H1 (cell line): ENCODE results near the gene MRPL27.

Experiments used
- CREB1 ChIP-seq: IDR thresholded peaks from 2 replicates; pipeline ENCODE4 v1.6.1; 2012; ENCODE audit warnings: inconsistent platforms
- EZH2 ChIP-seq: fragments of 200-600 bp; sonication (generic); IDR thresholded peaks from 2 replicates; pipeline ENCODE4 v1.7.1; 2012; ENCODE audit warnings: low read depth, mild to moderate bottlenecking, moderate library complexity, low read length, inconsistent platforms; ENCODE audit not compliant: severe bottlenecking
- KDM5A ChIP-seq: fragments of 200-600 bp; IDR thresholded peaks from 2 replicates; pipeline ENCODE4 v1.7.1; 2012; ENCODE audit warnings: mild to moderate bottlenecking, low read length, inconsistent platforms, mixed read lengths
- POLR2A ChIP-seq, 2 experiments: IDR thresholded peaks; 1 replicate in 1 of 2; 2 replicates in 1 of 2; pipeline ENCODE4 v1.6.1; 2011; ENCODE audit warnings: low read depth in 2 of 2, low read length in 2 of 2, mild to moderate bottlenecking in 2 of 2; ENCODE audit errors: control extremely low read depth in 1 of 2
- TAF1 ChIP-seq: IDR thresholded peaks from 2 replicates; pipeline ENCODE4 v1.6.1; 2011; ENCODE audit warnings: mild to moderate bottlenecking, low read depth, low read length
- TCF12 ChIP-seq: IDR thresholded peaks from 2 replicates; pipeline ENCODE4 v1.6.1; 2011; ENCODE audit warnings: low read depth, mild to moderate bottlenecking, low read length
- TF ChIP-seq, protein P1 (sequence below), 3 experiments: IDR thresholded peaks; 1 replicate in 2 of 3; 2 replicates in 1 of 3; pipeline versions ENCODE4 v1.5.1 to v1.6.1; 2011; ENCODE audit warnings: low read length in 3 of 3, mild to moderate bottlenecking in 3 of 3, inconsistent platforms in 2 of 3, low read depth in 1 of 3, moderate library complexity in 1 of 3; ENCODE audit not compliant: insufficient read depth in 1 of 3; ENCODE audit errors: control extremely low read depth in 1 of 3

DNA sequence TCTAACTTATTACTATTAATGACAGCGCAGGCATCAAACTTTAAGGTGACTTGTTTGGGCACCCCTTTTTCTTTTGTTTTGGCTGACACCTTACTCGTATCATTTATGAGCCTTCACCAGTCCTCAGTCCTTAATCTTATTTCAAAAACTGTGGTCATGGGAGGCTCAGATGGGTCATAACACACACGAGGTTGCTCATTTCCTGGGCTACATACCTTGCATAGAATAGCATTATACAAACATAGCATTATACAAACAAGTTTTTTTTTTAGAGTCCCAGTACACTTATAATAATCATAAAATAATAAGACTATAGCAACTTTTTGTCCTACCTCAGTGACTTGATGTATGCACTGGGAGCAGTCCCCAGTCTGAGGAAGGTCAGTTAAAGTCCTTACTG lies 41.8 kb upstream of the MRPL27 start:
- TF ChIP-seq EZH2 (no peak), TCF12 (no peak), POLR2A (IDR thresholded peaks at IDR 0.05; ENCODE audit: control extremely low read depth in 1 of 2, low read depth in 2 of 2, low read length in 2 of 2) (no peak), TAF1 (no peak), CREB1 (no peak), KDM5A (no peak)
- TF ChIP-seq, protein P1, sequence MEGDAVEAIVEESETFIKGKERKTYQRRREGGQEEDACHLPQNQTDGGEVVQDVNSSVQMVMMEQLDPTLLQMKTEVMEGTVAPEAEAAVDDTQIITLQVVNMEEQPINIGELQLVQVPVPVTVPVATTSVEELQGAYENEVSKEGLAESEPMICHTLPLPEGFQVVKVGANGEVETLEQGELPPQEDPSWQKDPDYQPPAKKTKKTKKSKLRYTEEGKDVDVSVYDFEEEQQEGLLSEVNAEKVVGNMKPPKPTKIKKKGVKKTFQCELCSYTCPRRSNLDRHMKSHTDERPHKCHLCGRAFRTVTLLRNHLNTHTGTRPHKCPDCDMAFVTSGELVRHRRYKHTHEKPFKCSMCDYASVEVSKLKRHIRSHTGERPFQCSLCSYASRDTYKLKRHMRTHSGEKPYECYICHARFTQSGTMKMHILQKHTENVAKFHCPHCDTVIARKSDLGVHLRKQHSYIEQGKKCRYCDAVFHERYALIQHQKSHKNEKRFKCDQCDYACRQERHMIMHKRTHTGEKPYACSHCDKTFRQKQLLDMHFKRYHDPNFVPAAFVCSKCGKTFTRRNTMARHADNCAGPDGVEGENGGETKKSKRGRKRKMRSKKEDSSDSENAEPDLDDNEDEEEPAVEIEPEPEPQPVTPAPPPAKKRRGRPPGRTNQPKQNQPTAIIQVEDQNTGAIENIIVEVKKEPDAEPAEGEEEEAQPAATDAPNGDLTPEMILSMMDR (IDR thresholded peaks at IDR 0.05; ENCODE audit: control extremely low read depth in 1 of 3, insufficient read depth in 1 of 3, low read depth in 1 of 3, low read length in 3 of 3), result no peak
